Renal cortex interstitium (tissue), 15 donors: ENCODE data around the gene GATA5. TPM values are rescaled to one million over a fixed set of nuclear protein-coding genes. Genes with fewer than 3 reads are reported as not detected.

Experiments used
- DNase-seq, 11 donors: peaks; one replicate each; pipeline ENCODE4 v3.0.0-alpha.2; 2013; ENCODE audit warnings: low read depth in 9 of 11, low spot score in 4 of 11; ENCODE audit errors: extremely low read depth in 1 of 11
- long read RNA-seq, 16 experiments: transcript quantifications; one replicate each; lab custom pipeline, GENCODE V29; 2026
- polyA plus RNA-seq, 3 donors: library from polyadenylated mRNA; unstranded; fragments of 120-200 nt; gene quantifications; one replicate each; pipeline ENCODE4 v1.2.1, GENCODE V29; 2013; ENCODE audit not compliant: insufficient read length in 3 of 3

The GATA5 gene, protein sequence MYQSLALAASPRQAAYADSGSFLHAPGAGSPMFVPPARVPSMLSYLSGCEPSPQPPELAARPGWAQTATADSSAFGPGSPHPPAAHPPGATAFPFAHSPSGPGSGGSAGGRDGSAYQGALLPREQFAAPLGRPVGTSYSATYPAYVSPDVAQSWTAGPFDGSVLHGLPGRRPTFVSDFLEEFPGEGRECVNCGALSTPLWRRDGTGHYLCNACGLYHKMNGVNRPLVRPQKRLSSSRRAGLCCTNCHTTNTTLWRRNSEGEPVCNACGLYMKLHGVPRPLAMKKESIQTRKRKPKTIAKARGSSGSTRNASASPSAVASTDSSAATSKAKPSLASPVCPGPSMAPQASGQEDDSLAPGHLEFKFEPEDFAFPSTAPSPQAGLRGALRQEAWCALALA
- 10 to 100 TPM in 1 of 3 donors, 1 to 10 TPM in 2; 6.3 to 10.8 (median 8.0) TPM for polyA plus RNA-seq
- long read RNA-seq, donor 1, partial matches to known transcripts = 0 of 1 reads
- long read RNA-seq, donor 1, other reads (novel, unspliced or antisense) = 0 of 1 reads
- long read RNA-seq, donor 2, partial matches to known transcripts = 0 of 2 reads
- long read RNA-seq, donor 2, other reads (novel, unspliced or antisense) = 0 of 2 reads
- long read RNA-seq, donor 3, partial matches to known transcripts = 0 of 2 reads
- long read RNA-seq, donor 3, other reads (novel, unspliced or antisense) = 0 of 2 reads
- long read RNA-seq, donor 4, partial matches to known transcripts = 0 of 1 reads
- long read RNA-seq, donor 4, other reads (novel, unspliced or antisense) = 0 of 1 reads
- long read RNA-seq, donor 5, partial matches to known transcripts = 0 of 2 reads
- long read RNA-seq, donor 5, other reads (novel, unspliced or antisense) = 0 of 2 reads
- long read RNA-seq, donor 6, partial matches to known transcripts = 0 of 1 reads
- long read RNA-seq, donor 6, other reads (novel, unspliced or antisense) = 0 of 1 reads
- long read RNA-seq, donor 7, partial matches to known transcripts = 0 of 1 reads
- long read RNA-seq, donor 7, other reads (novel, unspliced or antisense) = 0 of 1 reads
- long read RNA-seq, donor 8, partial matches to known transcripts = 9 of 12 reads
- long read RNA-seq, donor 8, other reads (novel, unspliced or antisense) = 0 of 12 reads
- long read RNA-seq, donor 9, partial matches to known transcripts = 0 of 3 reads
- long read RNA-seq, donor 9, other reads (novel, unspliced or antisense) = 0 of 3 reads
- long read RNA-seq, donor 10, partial matches to known transcripts = 0 of 2 reads
- long read RNA-seq, donor 10, other reads (novel, unspliced or antisense) = 0 of 2 reads
- long read RNA-seq, donor 11, partial matches to known transcripts = 0 of 1 reads
- long read RNA-seq, donor 11, other reads (novel, unspliced or antisense) = 0 of 1 reads
- long read RNA-seq, donor 12 = 0 reads
- long read RNA-seq, donor 13, partial matches to known transcripts = 0 of 3 reads
- long read RNA-seq, donor 13, other reads (novel, unspliced or antisense) = 0 of 3 reads
- long read RNA-seq, donor 14, partial matches to known transcripts = 0 of 1 reads
- long read RNA-seq, donor 14, other reads (novel, unspliced or antisense) = 0 of 1 reads
- long read RNA-seq, donor 15, partial matches to known transcripts = 0 of 3 reads
- long read RNA-seq, donor 15, other reads (novel, unspliced or antisense) = 0 of 3 reads
- long read RNA-seq, donor 16, transcript GATA5-201 (7 exons, 2,595 nt) = major isoform, 5 of 5 reads
- long read RNA-seq, donor 16, partial matches to known transcripts = 0 of 5 reads
- long read RNA-seq, donor 16, other reads (novel, unspliced or antisense) = 0 of 5 reads

- no peak for DNase-seq
Observed at GRCh38 chr20:62475772-62476055, at the start of gene GATA5. GATA5 (minus strand) TSS chr20:62475995; CDS start chr20:62475521, 474 bp downstream.

DNA sequence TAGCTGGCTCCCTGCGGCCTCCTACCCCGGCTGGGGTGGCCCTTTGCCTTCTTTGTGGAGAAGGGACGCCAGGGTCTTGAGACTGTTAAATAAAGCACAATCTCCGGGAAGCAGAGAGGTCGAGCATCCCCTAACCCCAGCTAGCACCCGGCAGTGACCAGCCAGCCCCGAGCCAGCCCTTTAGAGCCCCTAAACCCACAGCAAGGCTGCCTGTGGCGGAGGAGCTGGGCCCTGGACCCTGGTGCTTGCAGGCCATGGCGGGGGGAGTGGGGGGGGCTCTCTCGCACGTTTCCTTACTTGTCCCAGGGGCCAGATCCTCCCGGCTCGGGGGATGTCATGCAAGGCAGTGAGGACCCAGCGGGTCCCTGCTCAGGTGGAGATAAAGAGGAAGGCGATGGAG lies 49.2 kb upstream of the GATA5 start:
- no peak for DNase-seq

GRCh38 chr20:62524505-62524911 lies 48.7 kb upstream of the GATA5 start:
- peak in 2 of 11 donors; percentile 33 to 37 for DNase-seq

DNA sequence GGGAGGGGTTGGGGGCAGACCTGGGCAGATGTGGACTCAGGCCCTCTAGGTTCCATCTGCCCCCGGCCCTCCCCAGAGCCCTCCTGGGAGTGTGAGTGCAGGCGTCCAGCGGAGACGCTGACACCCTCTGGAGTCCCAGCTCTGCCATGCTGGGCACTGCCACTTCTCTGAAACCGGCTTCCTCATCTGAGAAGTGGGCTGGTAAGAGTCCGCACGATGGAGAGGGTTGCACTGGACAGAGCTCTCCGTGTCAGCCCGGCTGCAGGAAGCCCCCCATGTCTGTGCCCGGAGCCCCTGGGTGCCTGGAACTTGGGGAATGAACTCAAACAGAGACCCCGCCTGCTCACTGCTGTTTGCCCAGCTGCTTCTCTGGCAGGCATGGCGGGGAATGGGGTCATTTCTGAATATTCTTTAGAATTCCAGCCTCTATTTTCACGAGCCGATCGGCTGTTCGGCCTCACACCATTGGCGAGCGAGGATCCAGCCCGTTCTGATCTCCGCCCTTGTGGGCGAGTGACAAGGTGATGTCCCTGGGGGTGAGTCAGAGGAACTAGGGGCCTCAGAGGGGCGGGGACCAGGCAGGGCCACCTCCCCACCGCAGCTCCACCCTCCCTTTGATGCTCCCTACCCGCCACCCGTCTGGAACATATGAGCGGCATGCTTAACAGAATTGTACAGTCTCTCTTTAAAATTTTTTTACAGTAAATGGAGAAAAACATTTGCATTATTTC lies 47.8 kb upstream of the GATA5 start:
- DNase-seq = no peak

- DNase-seq = no peak
Observed at GRCh38 chr20:62522748-62523396, 47.1 kb upstream of the GATA5 start.

GRCh38 chr20:62519826-62520225 lies 44.0 kb upstream of the GATA5 start:
- DNase-seq = no peak

GRCh38 chr20:62518911-62519310 lies 43.1 kb upstream of the GATA5 start:
- no peak for DNase-seq

DNA sequence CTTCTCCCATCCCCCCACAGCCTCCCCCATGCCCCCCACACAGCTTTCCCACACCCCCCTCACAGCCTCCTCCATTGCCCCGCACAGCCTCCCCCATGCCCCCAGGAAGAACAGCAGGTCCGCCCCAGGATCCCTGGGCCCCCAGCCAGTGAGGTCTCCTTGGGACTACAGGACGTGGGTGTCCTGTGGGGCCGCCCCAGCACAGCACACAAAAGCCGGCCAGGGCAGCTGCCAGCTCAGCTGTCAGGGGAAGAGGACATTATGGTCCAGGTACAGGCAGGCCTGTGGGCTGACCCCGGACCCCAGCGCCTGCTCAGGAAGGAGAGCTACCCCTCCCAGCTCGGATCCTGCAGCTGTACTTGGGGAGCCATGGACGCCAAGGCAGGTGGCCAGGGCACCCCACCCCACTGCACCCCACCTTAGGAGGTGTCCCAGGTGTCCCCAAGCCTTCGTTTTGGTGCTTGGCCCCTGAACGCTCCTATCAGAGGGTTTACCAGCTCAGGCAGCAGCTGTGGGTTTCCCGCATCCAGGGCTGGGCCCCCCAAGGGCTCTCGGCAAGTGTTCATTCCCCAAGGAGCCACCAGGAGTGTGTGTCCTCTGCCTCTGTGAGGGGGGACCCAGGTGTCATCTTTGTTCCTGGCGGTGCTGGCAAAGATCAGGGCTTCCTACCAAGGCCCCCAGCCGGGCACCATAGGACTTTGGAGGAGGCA lies 42.3 kb upstream of the GATA5 start:
- no peak for DNase-seq

- DNase-seq = no peak
Observed at GRCh38 chr20:62517168-62517567, 41.4 kb upstream of the GATA5 start.

- no peak for DNase-seq
Observed at GRCh38 chr20:62516338-62516737, 40.5 kb upstream of the GATA5 start.

- no peak for DNase-seq
Observed at GRCh38 chr20:62515826-62516225, 40.0 kb upstream of the GATA5 start.

DNA sequence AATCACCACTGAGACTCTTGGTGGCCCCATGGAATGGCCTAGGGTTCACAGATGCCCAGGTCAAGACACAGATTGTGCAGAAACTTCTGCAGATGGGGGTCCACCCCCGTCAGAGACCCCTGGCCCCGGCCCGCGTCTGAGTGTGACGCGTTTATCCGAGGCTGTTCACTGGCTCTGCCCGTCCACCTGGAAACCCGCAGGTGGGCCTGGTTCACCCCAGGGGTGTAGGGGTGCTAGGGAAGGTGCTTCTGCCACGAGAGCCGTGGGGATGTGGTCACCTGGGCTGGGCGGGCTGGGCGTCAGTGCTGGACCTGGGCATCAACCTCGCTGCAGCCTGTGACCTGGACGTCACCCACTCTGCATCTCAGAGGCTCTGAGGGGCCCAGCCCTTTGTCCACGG lies 39.5 kb upstream of the GATA5 start:
- DNase-seq = no peak

- no peak for DNase-seq
Observed at GRCh38 chr20:62513991-62514390, 38.2 kb upstream of the GATA5 start.

- DNase-seq = no peak
Observed at GRCh38 chr20:62511915-62512610, 36.3 kb upstream of the GATA5 start.

- DNase-seq = no peak
Observed at GRCh38 chr20:62511300-62511914, 35.6 kb upstream of the GATA5 start.

- DNase-seq = no peak
Observed at GRCh38 chr20:62508641-62509051, 32.9 kb upstream of the GATA5 start.
